AG04449 (cell line): ENCODE data around the gene MCIDAS.

Experiments used
- CTCF ChIA-PET: fragments of 350-600 bp; formaldehyde crosslinking; extraction: SDS; loops from one replicate; lab custom pipeline; 2021; ENCODE audit warnings: antibody characterized with exemption; lab: Yijun Ruan, JAX
- POLR2A ChIA-PET: fragments of 400-600, 350-600 bp; formaldehyde crosslinking; extraction: SDS; loops from one replicate; lab custom pipeline; 2020; ENCODE audit warnings: antibody characterized with exemption, inconsistent platforms; lab: Yijun Ruan, JAX
- DNase-seq: peaks from one replicate; pipeline ENCODE4 v3.0.0-alpha.2; 2010; ENCODE audit warnings: low read depth, low spot score
- H3K4me3 ChIP-seq: 2 replicates; pipeline ENCODE4 v1.5.1; 2011; ENCODE audit warnings: low read depth, mild to moderate bottlenecking, control low read depth, low read length
- TF ChIP-seq, protein P1 (sequence below): IDR thresholded peaks from one replicate; pipeline ENCODE4 v1.5.1; 2011; ENCODE audit warnings: mild to moderate bottlenecking, moderate library complexity, low read length, control low read depth, inconsistent platforms; ENCODE audit not compliant: insufficient read depth; ENCODE audit errors: missing control alignments

MCIDAS gene

DNA sequence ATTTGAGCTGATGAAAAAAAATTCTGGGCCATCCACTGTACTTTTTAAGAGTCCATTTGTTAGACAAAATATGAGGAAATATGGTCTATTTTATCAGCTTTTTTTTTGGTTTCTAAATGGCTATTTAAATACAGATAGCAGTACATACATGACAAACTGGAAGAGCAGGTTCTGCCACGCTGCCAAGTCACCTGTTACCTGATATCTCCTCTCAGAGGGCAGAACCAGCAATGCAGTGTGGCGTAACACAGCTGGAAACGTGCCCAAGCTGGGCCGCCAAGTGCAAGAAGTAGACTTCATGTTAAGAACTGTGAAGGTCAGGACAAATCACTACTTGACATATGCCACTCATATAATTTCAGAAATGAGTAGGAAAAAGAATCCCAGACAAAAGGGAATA, 8.1 kb downstream of the MCIDAS start:
- DNase-seq, result no peak
- ChIA-PET POLR2A (no interaction called here), CTCF (no interaction called here)
- no peak overlapping the region for H3K4me3 ChIP-seq
- TF ChIP-seq, protein P1, sequence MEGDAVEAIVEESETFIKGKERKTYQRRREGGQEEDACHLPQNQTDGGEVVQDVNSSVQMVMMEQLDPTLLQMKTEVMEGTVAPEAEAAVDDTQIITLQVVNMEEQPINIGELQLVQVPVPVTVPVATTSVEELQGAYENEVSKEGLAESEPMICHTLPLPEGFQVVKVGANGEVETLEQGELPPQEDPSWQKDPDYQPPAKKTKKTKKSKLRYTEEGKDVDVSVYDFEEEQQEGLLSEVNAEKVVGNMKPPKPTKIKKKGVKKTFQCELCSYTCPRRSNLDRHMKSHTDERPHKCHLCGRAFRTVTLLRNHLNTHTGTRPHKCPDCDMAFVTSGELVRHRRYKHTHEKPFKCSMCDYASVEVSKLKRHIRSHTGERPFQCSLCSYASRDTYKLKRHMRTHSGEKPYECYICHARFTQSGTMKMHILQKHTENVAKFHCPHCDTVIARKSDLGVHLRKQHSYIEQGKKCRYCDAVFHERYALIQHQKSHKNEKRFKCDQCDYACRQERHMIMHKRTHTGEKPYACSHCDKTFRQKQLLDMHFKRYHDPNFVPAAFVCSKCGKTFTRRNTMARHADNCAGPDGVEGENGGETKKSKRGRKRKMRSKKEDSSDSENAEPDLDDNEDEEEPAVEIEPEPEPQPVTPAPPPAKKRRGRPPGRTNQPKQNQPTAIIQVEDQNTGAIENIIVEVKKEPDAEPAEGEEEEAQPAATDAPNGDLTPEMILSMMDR, result no peak

DNA sequence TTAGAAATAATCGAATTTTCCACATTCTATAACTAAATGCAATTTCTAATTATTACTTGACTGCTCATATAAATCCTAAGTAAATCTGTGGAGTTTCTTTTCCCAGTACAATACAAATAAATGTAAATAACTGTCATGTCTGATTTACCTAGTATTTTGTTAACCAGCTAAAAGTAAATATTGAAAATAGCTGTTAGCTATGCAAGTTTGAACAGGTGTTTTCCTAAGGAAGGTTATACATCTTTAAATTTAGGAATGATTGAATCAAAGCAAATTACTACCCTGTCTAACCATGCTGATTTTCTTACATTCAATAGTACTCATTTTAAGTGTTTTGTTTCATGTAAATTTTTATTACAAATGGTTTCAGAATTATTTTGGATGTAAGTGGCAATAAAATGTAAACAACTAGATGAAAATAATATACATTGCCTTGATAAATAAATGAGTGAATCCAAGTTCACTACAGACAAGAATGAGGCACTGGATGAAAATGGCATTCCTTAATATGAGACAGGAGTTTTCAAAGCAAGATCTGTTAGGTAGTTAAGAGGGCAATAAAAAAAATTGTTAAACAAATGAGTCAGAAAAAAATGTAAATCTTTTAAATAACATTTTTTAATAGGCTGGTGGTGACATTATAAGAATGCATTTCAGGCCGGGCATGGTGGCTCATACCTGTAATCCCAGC, 15.8 kb downstream of the MCIDAS start:
- no peak for DNase-seq
- POLR2A ChIA-PET, result no interaction called here
- TF ChIP-seq, protein P1, result no peak
- H3K4me3 ChIP-seq, result no peak overlapping the region
- CTCF ChIA-PET, result no interaction called here

DNA sequence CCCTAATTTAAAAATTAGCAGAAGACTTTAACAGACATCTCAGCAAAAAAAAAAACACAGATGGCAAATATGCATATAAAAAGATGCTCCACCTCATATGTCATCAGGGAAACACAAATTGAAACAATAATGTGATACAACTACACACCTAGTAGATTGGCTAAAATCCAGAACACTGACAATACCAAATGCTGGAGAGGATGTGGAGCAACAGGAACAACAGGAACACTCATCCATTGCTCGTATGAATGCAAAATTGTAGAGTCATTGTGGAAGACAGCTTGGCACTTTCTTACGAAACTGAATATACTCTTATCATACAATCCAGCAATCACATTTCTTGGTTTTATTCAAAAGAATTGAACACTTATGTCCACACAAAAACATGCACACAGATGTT, 22.1 kb downstream of the MCIDAS start:
- H3K4me3 ChIP-seq, result no peak overlapping the region
- CTCF ChIA-PET, result no interaction called here
- DNase-seq, result no peak
- POLR2A ChIA-PET, result no interaction called here
- TF ChIP-seq, protein P1, result no peak

- H3K4me3 ChIP-seq, result no peak overlapping the region
- TF ChIP-seq, protein P1, result no peak
- POLR2A ChIA-PET, result no interaction called here
- CTCF ChIA-PET, result interaction anchor here (2.0 kb wide), 1 partner anchor 15 kb away, joined by 4 read pairs; no protein-coding TSS in a partner anchor
- no peak for DNase-seq
Observed at GRCh38 chr5:55191165-55191564, 36.0 kb downstream of the MCIDAS start.

DNA sequence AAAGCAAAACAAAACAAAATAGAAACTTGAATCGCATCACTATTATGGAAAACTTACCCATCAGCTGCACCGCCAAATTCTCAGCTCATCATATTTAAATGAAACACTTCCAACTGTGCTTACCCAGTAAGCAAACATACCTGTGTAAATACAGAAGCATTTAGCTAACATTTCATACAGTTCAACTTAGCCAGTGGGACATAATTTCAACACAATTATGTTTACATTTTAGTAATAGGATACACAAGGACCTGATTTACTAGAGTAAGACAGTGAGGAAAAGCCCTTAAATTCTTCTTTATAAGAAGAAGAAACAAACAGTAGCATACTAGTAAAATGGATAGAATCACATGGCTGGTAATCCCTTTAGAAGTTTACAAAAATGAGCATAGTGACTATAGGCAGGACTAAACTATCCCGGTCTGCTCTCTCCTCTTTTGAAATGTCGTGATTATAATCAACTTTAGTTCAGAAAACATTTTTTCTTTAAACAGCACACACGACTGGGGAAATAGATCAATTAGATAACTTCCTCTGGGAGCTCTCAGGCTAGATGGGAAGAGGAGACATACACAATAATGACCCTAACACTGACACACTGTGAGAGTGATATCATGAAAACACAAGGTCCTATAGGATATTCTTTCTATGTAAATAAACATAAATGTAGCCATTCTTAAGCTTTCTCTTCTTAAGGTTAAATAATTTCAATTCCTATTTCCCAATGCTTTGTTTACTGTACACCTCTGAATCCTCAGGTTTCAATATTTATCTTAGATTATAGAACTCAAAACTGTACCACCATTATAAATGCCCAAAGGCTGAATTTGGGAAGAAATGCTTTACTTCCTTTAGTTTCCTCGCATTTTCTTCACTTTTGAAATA, 38.2 kb downstream of the MCIDAS start:
- no peak overlapping the region for H3K4me3 ChIP-seq
- TF ChIP-seq, protein P1, result no peak
- no peak for DNase-seq
- ChIA-PET CTCF (interaction anchor here (0.9 kb wide), 1 partner anchor 117 kb away, joined by 3 read pairs; no protein-coding TSS in a partner anchor), POLR2A (no interaction called here)

DNA sequence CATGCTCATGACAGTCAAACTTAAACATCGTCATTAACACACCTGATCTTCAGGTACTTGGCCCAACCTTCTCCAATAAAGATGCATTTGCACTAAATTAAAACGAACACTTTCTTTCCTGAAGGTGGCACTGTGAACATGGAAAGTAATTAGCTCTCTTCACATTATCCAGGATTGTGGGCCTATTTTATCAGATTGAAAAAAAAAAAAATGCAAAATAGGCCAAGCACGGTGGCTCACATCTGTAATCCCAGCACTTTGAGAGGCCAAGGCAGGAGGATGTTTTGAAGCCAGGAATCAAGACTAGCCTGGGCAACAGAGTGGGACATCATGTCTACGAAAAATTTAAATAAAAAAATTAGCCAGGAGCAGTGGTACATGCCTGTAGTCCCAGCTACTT, 39.7 kb downstream of the MCIDAS start:
- TF ChIP-seq, protein P1, result no peak
- POLR2A ChIA-PET, result no interaction called here
- H3K4me3 ChIP-seq, result no peak overlapping the region
- DNase-seq, result no peak
- CTCF ChIA-PET, result interaction anchor here (1.0 to 1.3 kb wide), 3 partner anchors 10 to 13 kb away, joined by 3 read pairs; no protein-coding TSS in a partner anchor
